ENCODE results near the gene STK39.

The STK39 gene

GRCh38 chr2:168029071-168029470 lies 218.3 kb downstream of the STK39 start:
- Histone ChIP-seq H3K9me3 (no peaks in the 10 kb centered on the region), H3K27me3 (no peaks in the 10 kb centered on the region), H3K36me3 (no peaks in the 10 kb centered on the region), H3K4me1 (peaks cover 0 to 7% (median 0%) of the 10 kb centered on the region in 4 donors), H3K27ac (no peak overlapping the region), H3K4me3 (no peak overlapping the region)
- DNase-seq, result no peak
- TF ChIP-seq CTCF (IDR thresholded peaks at IDR 0.05), result no peak
- intact Hi-C loops (cut with DNase I; ENCODE audit: low total_unique reads), result no loop called here

- Histone ChIP-seq H3K4me3 (no peak overlapping the region), H3K9me3 (no peaks in the 10 kb centered on the region), H3K27ac (no peak overlapping the region), H3K4me1 (peaks cover 0 to 7% (median 0%) of the 10 kb centered on the region in 4 donors), H3K36me3 (no peaks in the 10 kb centered on the region), H3K27me3 (no peaks in the 10 kb centered on the region)
- intact Hi-C loops (cut with DNase I; ENCODE audit: low total_unique reads), result no loop called here
- TF ChIP-seq CTCF (IDR thresholded peaks at IDR 0.05), result no peak
- no peak for DNase-seq
Measured at GRCh38 chr2:168028362-168028761, 219.0 kb downstream of the STK39 start.

GRCh38 chr2:168025487-168026202 lies 221.8 kb downstream of the STK39 start:
- H3K4me3 ChIP-seq, result no peak overlapping the region
- intact Hi-C loops (cut with DNase I; ENCODE audit: low total_unique reads), result no loop called here
- H3K36me3 ChIP-seq, result no peaks in the 10 kb centered on the region
- no peaks in the 10 kb centered on the region for H3K27me3 ChIP-seq
- no peaks in the 10 kb centered on the region for H3K4me1 ChIP-seq
- no peak for TF ChIP-seq CTCF (IDR thresholded peaks at IDR 0.05)
- no peak for DNase-seq
- H3K9me3 ChIP-seq, result no peaks in the 10 kb centered on the region
- H3K27ac ChIP-seq, result no peak overlapping the region

- no peak overlapping the region for H3K4me3 ChIP-seq
- no peak for DNase-seq
- H3K27ac ChIP-seq, result no peak overlapping the region
- H3K9me3 ChIP-seq, result no peaks in the 10 kb centered on the region
- TF ChIP-seq CTCF (IDR thresholded peaks at IDR 0.05), result no peak
- no peaks in the 10 kb centered on the region for H3K27me3 ChIP-seq
- intact Hi-C loops (cut with DNase I; ENCODE audit: low total_unique reads), result no loop called here
- no peaks in the 10 kb centered on the region for H3K36me3 ChIP-seq
- no peaks in the 10 kb centered on the region for H3K4me1 ChIP-seq
Measured at GRCh38 chr2:168024459-168024858, 222.9 kb downstream of the STK39 start.

- Histone ChIP-seq H3K36me3 (no peaks in the 10 kb centered on the region), H3K27me3 (no peaks in the 10 kb centered on the region), H3K27ac (no peak overlapping the region), H3K9me3 (no peaks in the 10 kb centered on the region), H3K4me3 (no peak overlapping the region), H3K4me1 (no peaks in the 10 kb centered on the region)
- TF ChIP-seq CTCF (IDR thresholded peaks at IDR 0.05), result no peak
- DNase-seq, result no peak
- intact Hi-C loops (cut with DNase I; ENCODE audit: low total_unique reads), result no loop called here
Measured at GRCh38 chr2:168021800-168022587, 225.4 kb downstream of the STK39 start.
